CD14-positive monocyte (primary cell): Measurements from ENCODE around the gene SORBS2. TPM values are rescaled to one million over a fixed set of nuclear protein-coding genes. Genes with fewer than 3 reads are reported as not detected.

Source experiments
- DNase-seq, 3 donors: peaks; one replicate each; pipeline ENCODE4 v3.0.0-alpha.2; 2011 to 2022
- H2AFZ ChIP-seq: 2 replicates; pipeline ENCODE4 v1.6.0; 2012; ENCODE audit warnings: mild to moderate bottlenecking, low read depth, low read length, inconsistent platforms; ENCODE audit not compliant: insufficient read depth, poor library complexity, severe bottlenecking
- H3K27ac ChIP-seq, 2 donors: 1 replicate in 1 of 2; 2 replicates in 1 of 2; pipeline ENCODE4 v1.5.1; 2012 to 2013; ENCODE audit warnings: low read length in 2 of 2, control low read depth in 1 of 2, inconsistent platforms in 1 of 2, low read depth in 1 of 2, mild to moderate bottlenecking in 1 of 2
- H3K27me3 ChIP-seq, 2 donors: one replicate each; pipeline versions ENCODE4 v1.6.0 to v1.6.1; 2011 to 2013; ENCODE audit warnings: low read length in 2 of 2; ENCODE audit not compliant: control insufficient read depth in 2 of 2, insufficient read depth in 2 of 2
- H3K36me3 ChIP-seq, 2 donors: replicated peaks in 1 of 2; 1 replicate in 1 of 2; 2 replicates in 1 of 2; pipeline versions ENCODE4 v1.5.1 to v1.6.1; 2012 to 2013; ENCODE audit warnings: low read length in 2 of 2, control low read depth in 1 of 2, inconsistent platforms in 1 of 2, mild to moderate bottlenecking in 1 of 2; ENCODE audit not compliant: insufficient read depth in 2 of 2, control insufficient read depth in 1 of 2
- H3K4me1 ChIP-seq, 2 donors: 1 replicate in 1 of 2; 2 replicates in 1 of 2; pipeline versions ENCODE4 v1.5.1 to v1.6.1; 2012 to 2013; ENCODE audit warnings: low read length in 2 of 2, control low read depth in 1 of 2, inconsistent platforms in 1 of 2, mild to moderate bottlenecking in 1 of 2, moderate library complexity in 1 of 2; ENCODE audit not compliant: insufficient read depth in 2 of 2, control insufficient read depth in 1 of 2
- H3K4me2 ChIP-seq: replicated peaks from 2 replicates; pipeline ENCODE3; 2012; ENCODE audit warnings: low read length, moderate library complexity, mild to moderate bottlenecking; ENCODE audit not compliant: poor library complexity, severe bottlenecking; ENCODE audit errors: extremely low read depth
- H3K4me3 ChIP-seq, 3 experiments: fragments of 200-600 bp in 1 of 3; sonication (generic) in 1 of 3; replicated peaks in 1 of 3; 1 replicate in 2 of 3; 2 replicates in 1 of 3; pipeline ENCODE4 v1.5.1; 2011 to 2013; ENCODE audit warnings: low read length in 3 of 3, mild to moderate bottlenecking in 3 of 3, control low read depth in 2 of 3, low read depth in 2 of 3, inconsistent platforms in 1 of 3, moderate library complexity in 1 of 3
- H3K79me2 ChIP-seq: 2 replicates; pipeline ENCODE4 v1.6.0; 2012; ENCODE audit warnings: mild to moderate bottlenecking, control low read depth, inconsistent platforms, low read length, moderate library complexity; ENCODE audit not compliant: insufficient read depth
- H3K9ac ChIP-seq: 2 replicates; pipeline ENCODE4 v1.6.0; 2017; ENCODE audit warnings: low read length, mild to moderate bottlenecking; ENCODE audit not compliant: insufficient read depth, poor library complexity, severe bottlenecking
- H3K9me3 ChIP-seq, 2 donors: replicated peaks in 1 of 2; 1 replicate in 1 of 2; 2 replicates in 1 of 2; pipeline versions ENCODE4 v1.5.1 to v1.6.1; 2012 to 2013; ENCODE audit warnings: low read length in 2 of 2, control low read depth in 1 of 2; ENCODE audit not compliant: control insufficient read depth in 1 of 2, insufficient read depth in 1 of 2
- H4K20me1 ChIP-seq: 2 replicates; pipeline ENCODE4 v1.6.0; 2012; ENCODE audit warnings: mild to moderate bottlenecking, low read length, control low read depth, moderate library complexity; ENCODE audit not compliant: insufficient read depth
- H3K27ac Mint-ChIP-seq, 7 donors: one replicate each; pipeline ENCODE4 v1.8.0; 2020; ENCODE audit warnings: mild to moderate bottlenecking in 7 of 7, mixed read lengths in 7 of 7, moderate library complexity in 6 of 7, inconsistent platforms in 2 of 7
- H3K27me3 Mint-ChIP-seq, 3 donors: one replicate each; pipeline ENCODE4 v1.8.0; 2021 to 2022; ENCODE audit warnings: low read depth in 3 of 3, mild to moderate bottlenecking in 3 of 3, mixed read lengths in 3 of 3, moderate library complexity in 3 of 3, inconsistent platforms in 1 of 3
- H3K36me3 Mint-ChIP-seq, 2 donors: one replicate each; pipeline ENCODE4 v1.8.0; 2020; ENCODE audit warnings: mixed read lengths in 2 of 2, inconsistent platforms in 1 of 2, mild to moderate bottlenecking in 1 of 2
- H3K4me1 Mint-ChIP-seq: one replicate; pipeline ENCODE4 v1.8.0; 2020; ENCODE audit warnings: mild to moderate bottlenecking, mixed read lengths
- H3K4me3 Mint-ChIP-seq, 2 donors: one replicate each; pipeline ENCODE4 v1.8.0; 2020; ENCODE audit warnings: mild to moderate bottlenecking in 2 of 2, mixed read lengths in 2 of 2, moderate library complexity in 1 of 2
- H3K9me3 Mint-ChIP-seq, 7 donors: one replicate each; pipeline ENCODE4 v1.8.0; 2020 to 2022; ENCODE audit warnings: mixed read lengths in 7 of 7, mild to moderate bottlenecking in 6 of 7, moderate library complexity in 6 of 7, inconsistent platforms in 2 of 7
- WGBS: methylation state at CpG from one replicate; pipeline ENCODE4 v1.1.5; 2013; ENCODE audit warnings: missing lambda C conversion rate; ENCODE audit not compliant: insufficient coverage; 5-methylcytosine and 5-hydroxymethylcytosine counted together
- intact Hi-C, 2 donors: fragments of 100-400 bp; cut with micrococcal nuclease; formaldehyde crosslinking; loops; one replicate each; pipeline versions ENCODE4 v1.15.0 to v1.15.1; 2023
- polyA plus RNA-seq, 3 donors: library from polyadenylated mRNA; depleted of rRNA in 1 of 3; unstranded in 2 of 3; stranded (reverse) in 1 of 3; fragments of 300-500 nt in 2 of 3; fragments of >200 nt in 1 of 3; fragmentation: Illumina TruSeq in 2 of 3; gene quantifications; 1 replicate in 2 of 3; 2 replicates in 1 of 3; pipeline ENCODE4 v1.2.3, GENCODE V29; 2012 to 2021
- TF ChIP-seq, protein P1 (sequence below): fragments of 200-600 bp; IDR thresholded peaks from one replicate; pipeline ENCODE4 v1.8.0; 2022; ENCODE audit warnings: antibody characterized with exemption, mild to moderate bottlenecking

The SORBS2 gene
- polyA plus RNA-seq, 3 donors, result not detected

DNA sequence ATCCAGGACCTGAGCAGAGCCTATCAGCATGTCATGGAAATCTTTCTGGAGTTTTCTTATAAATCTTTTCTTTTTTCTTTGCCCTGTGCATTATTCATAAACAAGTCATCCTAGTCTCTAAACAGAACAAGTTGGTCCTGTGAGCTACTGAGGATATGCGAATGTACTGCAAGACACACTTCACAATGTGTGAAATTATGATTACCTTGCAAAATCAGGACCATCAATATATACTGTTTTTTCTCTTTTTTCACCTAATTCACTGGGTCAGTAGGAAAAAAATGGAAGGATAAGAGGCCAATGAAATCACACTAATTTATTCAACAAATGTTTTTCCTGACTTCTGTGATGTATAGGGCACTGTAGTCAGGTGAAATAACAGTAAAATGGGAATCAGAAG lies 14.4 kb upstream of the SORBS2 start:
- TF ChIP-seq, protein P1, sequence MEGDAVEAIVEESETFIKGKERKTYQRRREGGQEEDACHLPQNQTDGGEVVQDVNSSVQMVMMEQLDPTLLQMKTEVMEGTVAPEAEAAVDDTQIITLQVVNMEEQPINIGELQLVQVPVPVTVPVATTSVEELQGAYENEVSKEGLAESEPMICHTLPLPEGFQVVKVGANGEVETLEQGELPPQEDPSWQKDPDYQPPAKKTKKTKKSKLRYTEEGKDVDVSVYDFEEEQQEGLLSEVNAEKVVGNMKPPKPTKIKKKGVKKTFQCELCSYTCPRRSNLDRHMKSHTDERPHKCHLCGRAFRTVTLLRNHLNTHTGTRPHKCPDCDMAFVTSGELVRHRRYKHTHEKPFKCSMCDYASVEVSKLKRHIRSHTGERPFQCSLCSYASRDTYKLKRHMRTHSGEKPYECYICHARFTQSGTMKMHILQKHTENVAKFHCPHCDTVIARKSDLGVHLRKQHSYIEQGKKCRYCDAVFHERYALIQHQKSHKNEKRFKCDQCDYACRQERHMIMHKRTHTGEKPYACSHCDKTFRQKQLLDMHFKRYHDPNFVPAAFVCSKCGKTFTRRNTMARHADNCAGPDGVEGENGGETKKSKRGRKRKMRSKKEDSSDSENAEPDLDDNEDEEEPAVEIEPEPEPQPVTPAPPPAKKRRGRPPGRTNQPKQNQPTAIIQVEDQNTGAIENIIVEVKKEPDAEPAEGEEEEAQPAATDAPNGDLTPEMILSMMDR, result no peak
- intact Hi-C loops, result no loop called here
- WGBS, result no CpG with 5 or more reads among the region's 1 CpG

DNA sequence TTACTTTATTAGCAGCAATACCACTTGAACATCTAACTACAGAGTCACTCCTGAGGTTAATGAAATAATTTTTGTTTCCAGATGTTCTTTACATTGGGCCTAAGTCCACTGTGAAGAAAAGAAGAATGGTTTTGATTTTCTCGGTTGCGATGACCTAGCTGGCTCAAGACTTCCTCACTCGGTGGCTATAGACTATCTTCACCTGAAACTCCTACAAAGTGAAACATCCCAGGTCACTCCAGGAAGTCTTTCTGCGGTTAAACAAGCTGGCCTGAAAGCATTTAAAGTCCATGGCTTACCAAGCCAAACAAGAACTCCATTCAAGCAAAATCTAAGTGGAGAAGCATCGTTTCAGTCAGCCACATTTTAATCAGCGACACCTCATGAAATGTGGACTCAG lies 13.7 kb upstream of the SORBS2 start:
- Histone ChIP-seq H3K27me3 (no peaks in the 10 kb centered on the region), H3K4me3 (no peak overlapping the region), H3K9me3 (no peaks in the 10 kb centered on the region), H3K4me1 (no peaks in the 10 kb centered on the region), H3K4me2 (no peak overlapping the region), H4K20me1 (no peaks in the 10 kb centered on the region), H3K9ac (no peak overlapping the region), H2AFZ (no peak overlapping the region), H3K27ac (no peak overlapping the region), H3K36me3 (no peaks in the 10 kb centered on the region), H3K79me2 (no peaks in the 10 kb centered on the region)
- intact Hi-C loops, result no loop called here
- TF ChIP-seq, protein P1, result no peak
- no peaks in the 10 kb centered on the region for H3K36me3 Mint-ChIP-seq
- H3K27me3 Mint-ChIP-seq, result peaks cover 0 to 2% (median 0%) of the 10 kb centered on the region in 3 donors
- no peak overlapping the region for H3K27ac Mint-ChIP-seq
- peaks cover 0 to 3% (median 0%) of the 10 kb centered on the region in 7 donors for H3K9me3 Mint-ChIP-seq
- no peak for DNase-seq
- H3K4me1 Mint-ChIP-seq, result no peaks in the 10 kb centered on the region
- 93% methylated on average over 2 of the region's 6 CpGs for WGBS
- no peak overlapping the region for H3K4me3 Mint-ChIP-seq

More for the DNA sequence above, 14.4 kb upstream of the SORBS2 start:
- H3K9ac ChIP-seq, result no peak overlapping the region
- no peak overlapping the region for H3K4me3 Mint-ChIP-seq
- H3K4me3 ChIP-seq, result no peak overlapping the region
- no peak overlapping the region for H3K4me2 ChIP-seq
- H3K36me3 ChIP-seq, result no peaks in the 10 kb centered on the region
- H4K20me1 ChIP-seq, result no peaks in the 10 kb centered on the region
- no peaks in the 10 kb centered on the region for H3K27me3 Mint-ChIP-seq
- no peaks in the 10 kb centered on the region for H3K4me1 ChIP-seq
- H3K36me3 Mint-ChIP-seq, result no peaks in the 10 kb centered on the region
- H3K27ac Mint-ChIP-seq, result no peak overlapping the region
- no peak overlapping the region for H2AFZ ChIP-seq
- H3K27ac ChIP-seq, result no peak overlapping the region
- no peaks in the 10 kb centered on the region for H3K4me1 Mint-ChIP-seq
- H3K9me3 Mint-ChIP-seq, result no peaks in the 10 kb centered on the region
- no peak for DNase-seq
- H3K9me3 ChIP-seq, result no peaks in the 10 kb centered on the region
- H3K27me3 ChIP-seq, result no peaks in the 10 kb centered on the region
- H3K79me2 ChIP-seq, result no peaks in the 10 kb centered on the region
